SW480 (cell line): ENCODE measurements around the gene FASTKD3.
A peak's percentile ranks its signal among the peaks of the same experiment; 100 is the strongest.

Experiments
- DNase-seq: peaks from one replicate; pipeline ENCODE4 v3.0.0-alpha.2; 2016; ENCODE audit warnings: low spot score

FASTKD3 gene

DNA sequence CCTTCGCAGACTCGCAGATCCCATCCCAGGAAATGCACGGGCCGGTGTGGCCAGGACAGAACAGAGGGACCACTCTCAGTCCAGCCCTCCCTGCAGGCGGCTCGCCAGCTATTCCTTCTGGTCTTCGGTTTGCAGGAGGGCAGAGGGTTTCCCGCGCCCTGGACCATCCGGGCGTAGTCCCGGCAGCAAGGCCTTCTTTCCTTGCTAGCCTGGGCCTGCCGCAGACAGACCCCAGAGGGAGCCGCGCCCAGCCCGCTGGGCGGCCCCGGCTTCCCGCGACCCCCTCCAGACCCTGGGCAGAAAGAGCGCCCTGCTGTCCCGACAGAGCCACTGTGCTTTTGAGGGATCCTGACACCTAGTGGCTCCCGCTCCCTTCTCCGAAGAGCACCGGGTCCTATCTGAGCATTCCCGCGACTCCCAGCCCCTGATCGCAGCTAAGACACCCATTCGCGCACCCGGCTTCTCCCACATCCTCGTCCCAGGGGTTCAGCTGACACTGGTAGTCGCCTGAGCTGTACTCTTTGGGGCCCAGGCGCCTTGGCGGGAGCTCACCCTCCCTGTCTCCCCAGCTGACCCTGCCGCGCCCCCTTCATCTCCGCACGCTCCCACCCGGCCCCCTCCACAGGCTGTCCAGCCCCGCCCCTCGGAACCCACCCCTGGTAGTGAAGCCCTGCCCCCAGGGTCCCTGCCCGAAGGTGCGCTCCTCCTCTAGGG lies 19.0 kb downstream of the FASTKD3 start:
- peak; percentile 20 for DNase-seq

DNA sequence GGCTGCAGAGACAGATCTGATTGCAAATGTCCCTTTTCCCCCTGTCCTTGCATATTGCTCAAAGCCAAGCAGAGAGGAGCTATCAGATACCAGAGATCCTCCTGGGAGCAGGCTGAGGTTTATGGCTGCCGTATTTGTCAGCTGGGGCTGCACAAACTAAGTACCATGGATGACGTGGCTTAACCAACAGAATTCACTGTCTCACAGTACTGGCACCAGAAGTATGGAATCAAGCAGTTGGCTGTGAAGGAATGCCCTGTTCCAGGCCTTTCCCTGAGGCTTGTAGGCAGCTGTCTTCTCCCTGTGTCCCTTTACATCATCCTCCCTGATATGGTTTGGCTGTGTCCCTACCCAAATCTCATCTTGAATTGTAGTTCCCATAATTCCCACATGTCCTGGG lies 20.5 kb downstream of the FASTKD3 start:
- DNase-seq = no peak

DNA sequence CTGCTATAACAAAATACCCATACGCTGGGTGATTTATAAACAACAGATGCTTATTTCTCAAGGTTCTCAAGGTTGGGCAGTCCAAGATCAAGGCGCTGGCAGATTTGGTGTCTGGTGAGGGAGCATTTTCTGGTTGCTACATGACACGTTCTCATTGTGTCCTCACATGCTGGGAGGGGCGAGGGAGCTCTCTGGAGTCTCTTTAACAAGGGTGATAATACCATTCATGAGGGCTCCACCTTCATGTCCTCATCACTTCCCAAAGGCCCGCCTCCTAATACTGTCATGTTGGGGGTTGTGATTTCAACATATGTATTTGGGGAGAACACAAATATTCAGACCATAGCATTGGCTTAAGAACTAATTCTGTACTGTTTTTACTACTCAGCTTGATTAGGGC lies 22.5 kb downstream of the FASTKD3 start:
- DNase-seq = no peak

DNA sequence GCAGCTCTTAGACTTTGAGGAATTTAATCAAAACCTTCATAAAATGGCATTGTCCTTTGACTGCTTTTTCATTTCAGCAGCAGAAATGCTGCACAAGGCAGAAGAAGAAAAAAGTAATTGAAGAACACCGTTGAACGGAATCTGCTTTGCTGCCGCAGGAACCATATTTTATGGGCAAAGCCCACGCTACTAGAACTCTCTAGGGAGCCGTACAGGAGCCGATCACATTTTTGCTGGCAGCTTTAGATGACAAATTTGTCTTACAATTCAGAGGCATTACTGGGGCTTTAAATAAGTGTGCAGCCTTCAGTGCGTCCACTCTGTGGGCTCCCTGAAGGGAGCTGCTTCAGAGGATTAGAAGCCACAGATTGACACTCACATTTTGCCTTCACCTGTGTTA lies 23.3 kb downstream of the FASTKD3 start:
- DNase-seq = no peak

DNA sequence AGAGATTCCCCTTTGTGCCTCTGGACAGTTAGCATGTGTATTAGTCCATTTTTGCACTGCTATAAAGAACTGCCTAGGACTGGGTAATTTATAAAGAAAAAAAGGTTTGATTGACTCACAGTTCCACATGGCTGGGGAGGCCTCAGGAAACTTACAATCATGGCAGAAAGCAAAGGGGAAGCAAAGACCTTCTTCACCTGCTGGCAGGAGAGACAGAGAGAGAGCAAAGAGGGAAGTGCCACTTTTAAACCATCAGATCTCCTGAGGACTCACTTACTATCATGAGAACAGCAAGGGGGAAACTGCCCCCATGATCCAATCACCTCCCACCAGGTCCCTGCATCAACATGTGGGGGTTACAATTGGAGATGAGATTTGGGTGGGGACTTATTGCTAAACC lies 23.9 kb downstream of the FASTKD3 start:
- DNase-seq = no peak

DNA sequence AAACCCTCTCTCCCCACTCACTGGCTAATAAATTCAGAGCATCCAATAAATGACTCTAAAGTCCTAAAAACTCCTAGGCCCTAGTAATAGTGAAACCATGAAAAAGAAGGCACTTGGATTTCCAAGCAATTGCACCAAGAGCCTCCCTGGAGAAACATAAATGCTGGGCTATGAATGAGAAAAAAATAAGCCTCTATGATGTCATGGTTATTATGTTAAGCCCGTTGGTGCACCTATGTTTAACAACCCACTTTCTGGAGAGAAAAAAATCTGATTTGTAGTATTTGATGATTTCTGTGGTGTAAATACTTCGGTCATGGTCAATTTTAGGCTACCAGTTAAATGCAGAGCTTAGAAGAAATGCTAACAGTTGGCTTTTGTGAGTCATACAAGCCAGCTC lies 26.3 kb downstream of the FASTKD3 start:
- peak; percentile 20 for DNase-seq

DNA sequence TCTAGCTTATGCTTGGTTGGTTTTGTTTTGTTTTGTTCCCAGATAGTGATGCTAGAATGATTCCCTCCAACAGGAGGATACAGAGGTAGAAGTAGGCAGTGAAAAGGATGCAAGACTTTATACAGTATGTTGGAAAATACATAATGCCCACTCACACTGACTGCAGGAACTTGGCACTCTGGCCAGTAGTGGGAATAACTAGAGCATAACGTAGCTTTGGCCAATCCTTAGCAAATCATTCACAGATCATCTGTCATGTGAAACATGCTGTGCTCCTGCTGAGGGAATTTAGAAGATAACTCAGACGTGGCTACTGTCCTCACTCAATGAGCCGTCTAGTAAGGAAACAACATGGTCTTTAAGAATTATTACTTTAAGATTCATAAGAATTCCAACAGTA lies 31.4 kb downstream of the FASTKD3 start:
- no peak for DNase-seq

DNA sequence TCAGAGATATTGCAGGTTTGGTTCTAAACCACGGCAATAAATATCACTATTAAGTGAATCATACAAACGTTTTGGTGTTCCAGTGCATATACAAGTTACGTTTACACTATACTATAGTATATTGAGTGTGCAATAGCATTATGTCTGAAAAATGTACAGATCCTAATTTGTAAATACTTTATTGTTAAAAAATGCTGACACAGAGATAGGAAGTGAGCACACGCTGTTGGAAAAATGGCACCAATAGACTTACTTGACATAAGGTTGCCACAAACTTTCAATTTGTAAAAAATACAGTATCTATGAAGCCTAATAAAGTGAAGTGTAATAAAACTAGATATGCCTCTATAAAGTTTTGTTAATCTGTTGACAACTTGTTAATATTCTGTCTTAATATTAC lies 33.8 kb downstream of the FASTKD3 start:
- no peak for DNase-seq

DNA sequence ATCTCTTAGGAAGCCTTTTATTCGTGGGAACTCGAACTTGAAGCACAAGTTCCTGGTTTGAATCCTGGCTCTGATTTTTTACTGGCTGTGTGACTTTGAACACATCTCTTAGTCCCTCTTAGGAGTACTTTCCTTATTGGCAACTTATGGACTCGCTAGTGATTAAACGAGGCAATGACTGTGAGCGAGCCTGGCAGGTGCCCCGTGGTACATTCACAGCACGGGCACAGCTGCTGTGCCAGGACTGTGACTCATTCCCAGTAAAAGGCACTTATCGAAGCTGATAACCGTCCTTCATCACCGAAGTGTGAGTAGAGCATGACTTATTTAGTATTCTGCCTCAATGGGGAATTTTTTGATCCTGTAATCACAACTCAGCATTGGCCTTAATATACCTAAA lies 40.6 kb downstream of the FASTKD3 start:
- no peak for DNase-seq

DNA sequence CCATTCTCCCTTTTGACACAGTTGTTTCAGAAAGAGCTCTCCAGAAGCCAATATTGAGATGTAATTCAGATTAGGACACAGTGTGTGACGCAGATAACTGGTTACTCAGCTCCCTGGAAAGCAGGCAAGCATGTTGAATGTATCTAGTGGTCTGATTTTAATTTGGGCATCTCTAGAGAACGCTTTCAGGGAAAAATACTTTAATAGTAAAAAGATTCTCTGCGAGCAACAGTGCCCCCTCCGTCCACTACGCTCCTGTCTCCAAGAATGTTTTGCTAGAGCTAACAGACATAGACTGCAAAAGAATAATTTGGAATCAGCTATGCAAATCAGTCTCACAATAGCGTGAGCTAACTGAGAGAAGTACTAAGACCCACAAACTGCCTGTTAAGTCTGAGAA lies 41.2 kb downstream of the FASTKD3 start:
- no peak for DNase-seq

DNA sequence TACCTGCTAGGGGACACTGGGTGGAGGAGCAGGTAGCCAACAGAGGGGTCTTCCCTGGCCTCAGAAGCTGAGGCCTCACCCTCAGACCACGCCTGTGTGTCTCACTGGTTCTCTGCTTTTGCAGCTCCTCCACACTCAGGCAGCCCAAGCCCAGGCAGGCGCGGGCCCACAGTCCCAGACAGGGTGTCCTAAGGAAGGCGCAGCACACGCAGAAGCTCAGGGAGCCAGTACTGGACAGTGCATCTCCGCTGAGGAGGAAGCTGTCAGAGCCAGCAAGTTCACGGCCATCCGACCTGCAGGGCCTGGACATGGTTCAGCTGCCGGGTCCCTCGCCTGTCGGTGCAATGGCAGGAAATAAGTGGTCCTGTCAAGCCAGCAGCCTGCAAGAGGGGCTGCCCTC lies 43.2 kb downstream of the FASTKD3 start:
- DNase-seq = no peak

DNA sequence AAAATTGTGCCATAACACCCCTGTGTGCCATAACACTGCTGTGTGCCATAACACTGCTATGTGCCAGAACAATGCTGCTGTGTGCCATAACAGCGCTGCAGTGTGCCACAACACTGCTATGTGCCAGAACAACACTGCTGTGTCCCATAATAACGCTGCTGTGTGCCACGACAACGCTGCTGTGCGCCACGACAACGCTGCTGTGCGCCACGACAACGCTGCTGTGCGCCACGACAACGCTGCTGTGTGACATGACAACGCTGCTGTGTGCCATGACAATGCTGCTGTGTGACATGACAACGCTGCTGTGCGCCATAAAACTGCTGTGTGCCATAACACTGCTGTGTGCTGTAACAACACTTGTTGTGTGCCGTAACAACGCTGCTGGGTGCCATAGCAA lies 43.8 kb downstream of the FASTKD3 start:
- DNase-seq = no peak

DNA sequence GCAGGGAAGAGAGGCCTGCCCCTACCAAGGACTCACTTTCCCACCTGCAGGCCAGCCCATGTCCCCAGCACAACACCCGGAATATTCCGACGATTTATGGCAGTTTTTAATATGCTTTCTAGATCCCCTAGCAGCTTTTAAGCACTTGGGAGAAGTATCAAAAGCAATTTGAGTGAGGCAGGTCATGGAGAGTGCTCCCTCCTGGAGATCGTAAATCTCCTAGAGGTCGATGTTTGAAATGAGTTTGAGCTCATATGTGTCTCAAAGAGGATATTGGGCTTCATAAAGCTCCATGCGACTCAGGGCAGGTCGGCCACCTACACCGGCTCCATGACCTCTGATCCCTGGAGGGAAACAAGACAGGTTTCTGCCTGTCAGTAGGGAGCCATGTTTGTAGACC lies 45.2 kb downstream of the FASTKD3 start:
- no peak for DNase-seq

DNA sequence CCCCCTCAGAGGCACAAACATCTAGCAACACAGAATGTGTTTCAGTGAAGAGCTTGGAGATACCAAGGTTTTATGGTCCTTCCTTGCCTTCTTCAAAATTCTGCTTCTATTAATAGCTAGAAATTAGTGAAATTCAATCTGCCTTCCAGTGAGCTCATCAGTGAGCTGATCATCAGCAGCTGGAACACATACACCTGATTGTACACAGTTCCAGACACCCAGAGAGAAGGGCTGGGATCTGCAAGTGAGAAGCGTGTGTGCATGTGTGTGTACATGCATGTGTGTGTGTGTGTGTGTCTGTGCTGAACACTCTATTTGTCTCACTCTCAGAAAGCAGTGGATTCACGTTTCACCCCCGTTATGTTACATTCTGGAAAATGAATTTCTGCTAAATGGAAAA lies 46.4 kb downstream of the FASTKD3 start:
- no peak for DNase-seq

DNA sequence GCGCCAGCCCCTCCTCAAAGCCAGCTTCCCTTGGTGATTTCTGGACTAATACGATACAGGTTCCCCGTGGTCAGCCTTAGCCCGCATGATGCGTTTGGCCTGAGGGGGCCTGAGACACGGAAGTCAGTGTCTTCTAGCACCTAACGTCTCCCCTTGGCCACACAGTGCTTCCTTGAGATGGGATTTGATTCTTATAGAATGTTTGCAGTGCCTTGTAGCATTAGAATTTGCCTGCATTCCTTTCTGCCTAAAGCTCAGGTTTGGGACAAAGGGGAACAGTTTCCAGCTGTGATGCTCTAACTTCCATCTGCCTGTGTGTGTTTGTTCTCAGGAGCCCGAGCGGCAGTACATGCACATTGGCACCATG lies 52.3 kb downstream of the FASTKD3 start:
- DNase-seq = no peak

DNA sequence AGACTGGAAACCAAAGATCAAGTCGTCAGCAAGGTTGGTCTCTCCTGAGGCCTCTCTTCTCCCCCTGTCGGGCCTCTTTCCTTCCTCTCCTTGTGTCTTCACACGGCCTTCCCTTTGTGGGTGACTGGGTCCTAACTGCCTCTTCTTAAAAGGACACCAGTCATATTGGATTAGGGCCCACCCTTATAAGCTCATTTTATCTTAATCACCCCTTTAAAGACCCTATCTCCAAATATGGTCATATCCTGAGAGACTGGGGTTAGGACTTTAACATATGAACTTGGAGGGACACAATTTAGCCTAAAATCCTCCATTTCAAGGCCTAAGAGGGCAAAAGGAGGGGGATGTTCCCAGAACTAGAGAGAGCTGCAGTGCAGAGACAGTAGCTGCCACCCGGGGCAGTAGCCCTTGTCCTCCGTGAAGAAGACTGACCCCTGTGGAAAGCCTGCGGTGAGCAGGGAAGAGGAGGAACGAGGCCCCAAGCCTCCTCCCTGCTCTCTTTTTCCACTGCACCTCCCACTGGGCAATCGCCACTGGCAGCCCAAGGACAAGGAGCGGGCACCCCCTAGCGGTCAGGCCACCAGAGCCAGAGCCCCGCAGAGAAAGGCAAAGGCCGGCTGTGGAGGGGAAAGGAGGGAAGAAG lies 52.8 kb downstream of the FASTKD3 start:
- peak; percentile 82 for DNase-seq

DNA sequence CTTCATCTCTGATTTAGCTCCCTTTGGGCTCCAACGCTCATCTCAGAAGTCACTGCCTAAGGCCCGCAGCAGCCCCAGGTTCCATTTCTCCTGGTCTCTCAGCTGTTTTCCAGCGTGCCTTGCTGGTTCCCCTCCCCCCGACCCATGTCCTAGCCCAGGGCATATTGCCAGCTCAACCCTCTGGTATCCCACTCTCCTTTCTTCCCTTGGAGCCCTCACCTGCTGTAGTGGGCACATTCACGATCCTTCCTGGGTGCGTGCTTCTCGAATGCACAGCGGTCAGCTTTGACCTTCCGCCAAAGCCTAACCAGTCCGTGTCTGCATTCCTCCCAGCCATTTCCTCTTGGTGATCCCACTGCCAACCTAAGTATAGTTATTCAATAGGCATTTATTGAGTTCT lies 54.0 kb downstream of the FASTKD3 start:
- DNase-seq = no peak

DNA sequence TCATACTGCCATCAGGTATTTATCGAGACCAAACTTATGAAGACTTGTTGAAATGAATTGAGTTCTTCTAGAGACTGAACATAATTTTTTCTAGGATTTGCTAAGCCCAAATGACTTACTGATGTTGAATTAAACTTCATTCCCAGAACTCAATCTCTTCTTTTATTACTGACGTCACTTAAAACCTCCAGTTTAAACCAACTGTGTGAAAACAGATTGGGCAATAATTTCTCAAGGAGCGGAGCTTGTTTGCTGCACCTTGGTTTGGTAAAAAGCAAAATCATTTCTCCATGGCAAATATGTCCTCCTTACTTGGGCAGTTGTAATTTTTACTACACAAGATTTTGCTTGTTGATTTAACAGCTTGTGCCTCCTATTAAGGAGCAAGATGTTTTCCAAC lies 55.3 kb downstream of the FASTKD3 start:
- DNase-seq = no peak

DNA sequence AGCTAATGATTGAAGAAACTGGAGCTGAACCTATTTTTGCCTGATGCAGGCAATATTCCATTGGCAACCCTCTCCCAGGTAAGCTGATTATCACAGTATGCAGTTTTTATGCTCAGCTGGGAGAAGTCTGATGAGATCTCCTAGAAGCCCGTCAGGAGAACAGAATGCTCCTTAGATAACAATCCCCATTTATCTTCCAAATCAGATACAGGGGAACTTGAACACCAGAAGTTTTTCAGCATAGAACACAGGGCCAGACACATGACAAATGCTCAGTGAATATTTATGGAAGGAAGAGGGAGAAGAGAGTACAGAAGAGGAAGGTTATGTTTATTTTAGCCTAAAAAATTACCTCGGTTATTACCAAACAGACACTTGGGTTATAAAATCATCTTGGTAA lies 55.8 kb downstream of the FASTKD3 start:
- DNase-seq = no peak

DNA sequence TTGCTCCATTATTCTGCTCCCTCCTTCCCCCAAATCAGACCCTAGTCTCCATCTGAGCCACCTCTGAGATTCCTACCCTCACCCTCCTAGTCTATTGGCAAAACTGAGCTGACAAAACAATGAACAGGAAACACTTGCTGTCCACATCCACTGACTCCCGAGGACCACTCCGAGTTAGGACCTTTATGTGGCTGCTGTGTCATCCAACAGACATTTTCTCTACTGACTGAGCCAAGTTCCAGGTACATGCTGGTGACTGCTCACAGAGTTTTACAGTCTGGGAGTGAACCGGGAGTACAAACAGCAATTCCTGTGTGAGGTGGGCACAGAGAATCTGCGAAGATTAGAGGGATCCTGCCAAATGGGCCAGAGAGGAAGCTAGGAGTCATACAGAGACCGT lies 57.1 kb downstream of the FASTKD3 start:
- no peak for DNase-seq
